ENCODE results near the gene N4BP3.

N4BP3 gene

DNA sequence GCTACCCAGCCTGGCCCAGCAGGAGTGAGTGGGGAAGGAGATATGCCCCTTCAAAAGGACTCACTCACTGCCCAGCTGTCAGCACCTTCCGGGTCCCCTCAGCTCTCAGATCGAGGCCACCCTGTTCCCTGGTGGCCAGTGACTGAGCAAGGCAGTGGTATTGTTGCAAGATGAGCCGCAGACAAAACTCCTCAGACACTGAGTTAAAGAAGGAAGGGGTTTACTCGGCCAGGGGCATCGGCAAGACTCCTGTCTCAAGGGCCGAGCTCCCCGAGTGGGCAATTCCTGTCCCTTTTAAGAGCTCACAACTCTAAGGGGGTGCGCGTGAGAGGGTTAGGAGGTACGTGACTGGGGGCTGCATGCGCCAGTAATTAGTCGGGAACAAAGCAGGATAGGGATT is 9.7 kb upstream of the N4BP3 start:
- TF ChIP-seq ZFX (IDR thresholded peaks at IDR 0.05; ENCODE audit: borderline replicate concordance), result no peak
- TF ChIP-seq, protein P1, sequence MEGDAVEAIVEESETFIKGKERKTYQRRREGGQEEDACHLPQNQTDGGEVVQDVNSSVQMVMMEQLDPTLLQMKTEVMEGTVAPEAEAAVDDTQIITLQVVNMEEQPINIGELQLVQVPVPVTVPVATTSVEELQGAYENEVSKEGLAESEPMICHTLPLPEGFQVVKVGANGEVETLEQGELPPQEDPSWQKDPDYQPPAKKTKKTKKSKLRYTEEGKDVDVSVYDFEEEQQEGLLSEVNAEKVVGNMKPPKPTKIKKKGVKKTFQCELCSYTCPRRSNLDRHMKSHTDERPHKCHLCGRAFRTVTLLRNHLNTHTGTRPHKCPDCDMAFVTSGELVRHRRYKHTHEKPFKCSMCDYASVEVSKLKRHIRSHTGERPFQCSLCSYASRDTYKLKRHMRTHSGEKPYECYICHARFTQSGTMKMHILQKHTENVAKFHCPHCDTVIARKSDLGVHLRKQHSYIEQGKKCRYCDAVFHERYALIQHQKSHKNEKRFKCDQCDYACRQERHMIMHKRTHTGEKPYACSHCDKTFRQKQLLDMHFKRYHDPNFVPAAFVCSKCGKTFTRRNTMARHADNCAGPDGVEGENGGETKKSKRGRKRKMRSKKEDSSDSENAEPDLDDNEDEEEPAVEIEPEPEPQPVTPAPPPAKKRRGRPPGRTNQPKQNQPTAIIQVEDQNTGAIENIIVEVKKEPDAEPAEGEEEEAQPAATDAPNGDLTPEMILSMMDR (IDR thresholded peaks at IDR 0.05), result no peak
- H3K27ac ChIP-seq, result no peak overlapping the region

DNA sequence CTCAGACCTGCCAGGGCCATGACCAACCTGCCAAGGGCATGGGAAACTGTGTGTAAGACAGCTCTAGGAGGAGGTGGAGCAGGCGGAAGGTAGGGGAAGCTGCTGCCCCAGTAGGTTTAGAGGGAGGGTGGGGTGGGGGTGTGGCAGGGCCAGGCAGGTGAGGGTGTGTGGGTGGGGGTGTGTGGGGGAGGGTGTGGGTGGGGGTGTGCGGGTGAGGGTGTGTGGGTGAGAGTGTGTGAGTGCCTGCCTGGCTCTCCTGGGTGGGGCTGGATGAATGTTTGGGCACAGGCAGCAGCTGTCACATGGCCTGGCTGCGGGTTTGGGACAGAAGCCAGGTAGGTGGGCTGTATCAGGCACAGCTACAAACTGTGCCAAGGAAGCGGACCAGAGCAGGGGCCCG is 8.8 kb upstream of the N4BP3 start:
- TF ChIP-seq, protein P1 (IDR thresholded peaks at IDR 0.05), result no peak
- TF ChIP-seq ZFX (IDR thresholded peaks at IDR 0.05; ENCODE audit: borderline replicate concordance), result no peak

DNA sequence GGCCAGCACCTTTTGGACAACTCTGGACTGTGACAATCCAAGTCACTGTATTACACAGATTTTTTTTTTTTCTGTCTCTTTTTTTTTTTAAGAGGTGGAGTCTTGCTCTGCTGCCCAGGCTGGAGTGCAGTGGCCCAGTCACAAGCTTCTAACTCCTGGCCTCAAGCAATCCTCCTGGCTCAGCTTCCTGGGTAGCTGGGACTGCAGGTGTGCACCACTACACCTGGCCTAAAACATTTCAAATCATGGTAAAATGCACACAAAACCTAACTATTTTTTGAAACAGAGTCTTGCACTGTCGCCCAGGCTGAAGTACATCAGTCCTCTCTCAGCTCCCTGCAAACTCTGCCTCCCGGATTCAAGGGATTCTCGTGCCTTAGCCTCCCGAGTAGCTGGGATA is 7.2 kb upstream of the N4BP3 start:
- H3K27ac ChIP-seq, result no peak overlapping the region
- TF ChIP-seq, protein P1 (IDR thresholded peaks at IDR 0.05), result no peak

More for the DNA sequence above, 8.8 kb upstream of the N4BP3 start:
- H3K27ac ChIP-seq, result no peak overlapping the region

DNA sequence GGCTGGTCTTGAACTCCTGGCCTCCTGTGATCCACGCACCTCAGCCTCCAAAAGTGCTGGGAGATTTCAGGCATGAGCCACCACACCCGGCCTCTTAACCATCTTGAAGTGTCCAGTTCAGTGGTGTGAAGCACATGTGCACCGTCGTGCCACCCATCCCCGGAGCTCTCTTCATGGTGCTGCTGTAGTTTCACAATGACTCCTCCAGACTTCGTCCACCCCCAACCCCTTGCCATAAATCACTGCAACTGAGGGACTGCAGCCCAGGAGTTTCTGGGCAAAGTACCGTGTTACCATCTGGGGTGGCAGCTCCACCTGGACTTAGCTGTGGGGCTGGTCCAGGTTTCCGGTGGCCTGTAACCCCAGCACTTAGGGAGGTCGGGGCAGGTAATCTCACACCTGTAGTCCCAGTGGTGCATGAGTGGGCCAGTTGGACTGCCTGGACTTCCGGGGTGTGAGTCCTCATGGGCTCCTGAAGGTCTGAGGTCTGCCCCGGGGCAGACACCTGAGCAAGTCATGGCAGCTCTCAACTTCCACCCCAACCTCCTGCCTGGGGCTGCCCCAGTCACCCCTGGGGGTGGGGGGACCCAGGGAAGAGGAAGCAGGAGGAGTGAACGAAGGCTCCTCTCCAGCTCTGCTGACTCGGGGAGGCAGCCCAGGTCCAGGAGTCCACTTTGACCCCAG is 6.6 kb upstream of the N4BP3 start:
- TF ChIP-seq, protein P1 (IDR thresholded peaks at IDR 0.05), result no peak
- no peak for TF ChIP-seq ZFX (IDR thresholded peaks at IDR 0.05; ENCODE audit: borderline replicate concordance)
- no peak overlapping the region for H3K27ac ChIP-seq

DNA sequence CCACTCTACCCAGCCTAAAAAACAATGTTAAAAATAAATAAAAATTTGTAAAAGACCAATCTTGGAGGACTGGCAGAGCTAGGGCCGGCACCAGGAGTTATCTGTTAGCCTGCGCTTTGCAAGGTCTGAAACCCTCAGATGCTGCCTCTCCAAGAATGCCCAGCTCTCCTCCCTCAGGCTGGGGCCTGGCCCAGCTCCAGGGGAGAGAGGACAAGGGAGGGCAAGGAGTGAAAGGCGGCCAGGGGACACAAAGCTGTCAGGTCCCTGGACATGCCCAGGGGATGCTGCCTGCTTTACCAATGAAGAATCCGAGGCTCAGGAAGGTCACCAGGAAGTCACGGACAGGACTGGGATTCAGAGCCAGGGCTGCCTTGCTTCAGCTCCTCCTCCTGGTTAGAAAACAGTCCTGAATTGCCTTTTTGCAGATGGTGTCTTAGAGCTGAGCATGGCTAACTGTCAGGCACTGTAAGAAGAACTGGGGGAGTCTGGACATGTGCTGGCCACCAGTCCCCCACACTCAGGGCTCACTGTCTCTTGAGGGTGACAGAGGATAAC is 5.5 kb upstream of the N4BP3 start:
- TF ChIP-seq, protein P1 (IDR thresholded peaks at IDR 0.05), result no peak
- TF ChIP-seq ZFX (IDR thresholded peaks at IDR 0.05; ENCODE audit: borderline replicate concordance), result no peak
- no peak overlapping the region for H3K27ac ChIP-seq

DNA sequence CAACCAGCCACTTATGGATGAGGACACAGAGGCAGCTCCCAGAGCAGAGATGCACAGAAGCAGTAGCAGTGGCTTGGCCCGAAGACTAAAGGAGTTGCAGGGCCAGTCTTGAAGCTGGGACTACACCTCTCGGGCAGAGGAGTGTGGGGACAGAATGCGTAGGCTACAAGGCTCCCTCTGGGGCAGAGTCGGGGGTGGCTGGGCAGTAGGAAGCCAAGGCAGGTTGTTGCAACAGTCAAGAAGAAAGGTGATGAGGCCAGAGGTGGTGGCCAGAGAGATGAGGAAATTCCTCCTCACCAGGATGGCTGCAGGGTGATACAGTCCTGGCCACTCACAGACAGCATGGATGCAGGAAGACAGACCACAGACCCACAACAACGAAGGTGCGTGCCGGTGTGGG is 4.9 kb upstream of the N4BP3 start:
- no peak for TF ChIP-seq ZFX (IDR thresholded peaks at IDR 0.05; ENCODE audit: borderline replicate concordance)
- TF ChIP-seq, protein P1 (IDR thresholded peaks at IDR 0.05), result no peak
- no peak overlapping the region for H3K27ac ChIP-seq

DNA sequence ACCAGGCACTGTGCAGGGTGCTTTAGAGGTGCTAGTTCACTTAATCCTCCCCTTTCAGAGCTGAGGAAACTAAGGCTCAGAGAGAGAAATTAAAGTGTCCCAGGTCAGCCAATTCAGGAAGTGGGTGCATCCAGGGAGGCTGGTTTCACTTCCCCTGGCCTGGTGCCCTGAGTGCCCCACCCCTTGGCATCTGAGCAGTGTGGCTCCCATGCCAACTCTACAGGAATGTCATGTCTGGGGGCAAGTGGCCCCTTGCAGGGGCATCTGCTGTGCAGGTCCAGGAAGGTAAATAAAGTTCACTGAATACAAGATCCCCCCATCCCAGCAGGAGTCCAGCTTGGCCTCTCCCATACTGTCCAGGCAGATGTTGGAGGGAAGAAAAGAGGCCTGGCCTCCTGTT is 4.4 kb upstream of the N4BP3 start:
- TF ChIP-seq, protein P1 (IDR thresholded peaks at IDR 0.05), result no peak
- TF ChIP-seq ZFX (IDR thresholded peaks at IDR 0.05; ENCODE audit: borderline replicate concordance), result no peak
- no peak overlapping the region for H3K27ac ChIP-seq
